HCT116 (cell line): ENCODE measurements around the gene TMEM269. TPM values are rescaled to one million over a fixed set of nuclear protein-coding genes. Genes with fewer than 3 reads are reported as not detected.
"Not testable (repeated sequence)": the region's sequence is repeated elsewhere in the genome, so short reads cannot be mapped to it uniquely, and the experiment has no call there.

ENCODE experiments used
- ATAC-seq: fragments of 200-7000 bp; cut with Tn5 transposase; 2 replicates; pipeline ENCODE4 v1.9.1; 2020; ENCODE audit warnings: mild to moderate bottlenecking, moderate library complexity
- BruUV-seq: library from RNA; stranded (reverse); fragments of 400-500 nt; replicated peaks from 2 replicates; lab custom pipeline; 2021; lab: Mats Ljungman, UMichigan
- CTCF ChIA-PET: fragments of 300-600 bp; sonication (Branson Sonifier 250); formaldehyde crosslinking; loops from one replicate; lab custom pipeline; 2021; ENCODE audit warnings: antibody characterized with exemption; lab: Charles Lee
- POLR2A ChIA-PET: fragments of 300-600, 350-600 bp; sonication (Branson Sonifier 250); formaldehyde crosslinking; loops from one replicate; lab custom pipeline; 2021; ENCODE audit warnings: antibody characterized with exemption; lab: Charles Lee
- RAD21 ChIA-PET, 2 experiments: fragments of 300-600 bp; sonication (Branson Sonifier 250); formaldehyde crosslinking; loops; one replicate each; lab custom pipeline; 2023; ENCODE audit warnings: low total read pairs in 2 of 2; ENCODE audit not compliant: uncharacterized antibody in 2 of 2, unreplicated experiment in 2 of 2, low non-redundant PET in 1 of 2; lab: Charles Lee
- DNase-seq: peaks from one replicate; pipeline ENCODE4 v3.0.0-alpha.2; 2010; ENCODE audit warnings: low read depth, low spot score
- H2AFZ ChIP-seq: fragments of 200-600 bp; shearing (Covaris generic), sonication (generic); 2 replicates; pipeline ENCODE4 v1.6.1; 2017; ENCODE audit warnings: low read depth, mixed run types, mixed read lengths, antibody characterized with exemption, low read length; ENCODE audit not compliant: poor library complexity, severe bottlenecking
- H3K27ac ChIP-seq: 2 replicates; pipeline ENCODE4 v1.5.1; 2012; ENCODE audit warnings: low read depth, low read length
- H3K27me3 ChIP-seq: fragments of 200-600 bp; sonication (generic); 2 replicates; pipeline ENCODE4 v1.6.1; 2016; ENCODE audit warnings: mixed run types, low read length, mixed read lengths; ENCODE audit not compliant: insufficient read depth
- H3K36me3 ChIP-seq, 2 experiments: fragments of 200-500 bp in 1 of 2; fragments of 200-600 bp in 1 of 2; sonication (Bioruptor generic) in 1 of 2; sonication (generic) in 1 of 2; 2 replicates each; pipeline versions ENCODE4 v1.5.1 to v1.6.1; 2014 to 2016; ENCODE audit warnings: low read length in 2 of 2, inconsistent platforms in 1 of 2, mixed read lengths in 1 of 2, mixed run types in 1 of 2; ENCODE audit not compliant: insufficient read depth in 2 of 2, control insufficient read depth in 1 of 2
- H3K4me1 ChIP-seq, 2 experiments: fragments of 200-600 bp in 1 of 2; sonication (generic) in 1 of 2; 2 replicates each; pipeline versions ENCODE4 v1.5.1 to v1.6.1; 2012 to 2017; ENCODE audit warnings: low read length in 2 of 2, inconsistent platforms in 1 of 2, mild to moderate bottlenecking in 1 of 2, mixed read lengths in 1 of 2, mixed run types in 1 of 2, moderate library complexity in 1 of 2; ENCODE audit not compliant: insufficient read depth in 2 of 2, control insufficient read depth in 1 of 2
- H3K4me2 ChIP-seq: fragments of 200-600 bp; sonication (generic); 2 replicates; pipeline ENCODE4 v1.6.1; 2017; ENCODE audit warnings: mixed run types, low read length, mixed read lengths
- H3K4me3 ChIP-seq, 2 experiments: fragments of 200-600 bp in 1 of 2; sonication (generic) in 1 of 2; replicated peaks in 1 of 2; 2 replicates each; pipeline ENCODE4 v1.5.1; 2011 to 2016; ENCODE audit warnings: low read length in 2 of 2, control low read depth in 1 of 2, low read depth in 1 of 2, mild to moderate bottlenecking in 1 of 2, mixed read lengths in 1 of 2, mixed run types in 1 of 2
- H3K79me2 ChIP-seq: fragments of 200-600 bp; sonication (generic); 2 replicates; pipeline ENCODE4 v1.6.1; 2017; ENCODE audit warnings: mild to moderate bottlenecking, mixed run types, low read length, moderate library complexity, mixed read lengths; ENCODE audit not compliant: insufficient read depth
- H3K9ac ChIP-seq: fragments of 200-600 bp; sonication (generic); 2 replicates; pipeline ENCODE4 v1.6.1; 2016; ENCODE audit warnings: low read length, mixed read lengths
- H3K9me2 ChIP-seq: fragments of 200-600 bp; sonication (generic), shearing (Covaris generic); 2 replicates; pipeline ENCODE4 v1.6.1; 2017; ENCODE audit warnings: mixed run types, mild to moderate bottlenecking, moderate library complexity; ENCODE audit not compliant: insufficient read depth
- H3K9me3 ChIP-seq, 2 experiments: fragments of 200-500 bp in 1 of 2; fragments of 200-600 bp in 1 of 2; sonication (Bioruptor generic) in 1 of 2; sonication (generic) in 1 of 2; 2 replicates each; pipeline ENCODE4 v1.6.1; 2014 to 2017; ENCODE audit warnings: low read length in 2 of 2, mixed read lengths in 2 of 2, inconsistent platforms in 1 of 2, low read depth in 1 of 2, mild to moderate bottlenecking in 1 of 2, mixed run types in 1 of 2, moderate library complexity in 1 of 2; ENCODE audit not compliant: control insufficient read depth in 1 of 2, insufficient read depth in 1 of 2
- H4K20me1 ChIP-seq: fragments of 200-600 bp; sonication (generic), shearing (Covaris generic); 2 replicates; pipeline ENCODE4 v1.6.1; 2017; ENCODE audit warnings: mixed run types, mild to moderate bottlenecking, moderate library complexity; ENCODE audit not compliant: insufficient read depth
- JUND ChIP-seq: IDR thresholded peaks from 2 replicates; pipeline ENCODE4 v1.6.1; 2012
- SIN3A ChIP-seq: IDR thresholded peaks from 2 replicates; pipeline ENCODE4 v1.6.1; 2012; ENCODE audit warnings: low read depth
- YY1 ChIP-seq: IDR thresholded peaks from 2 replicates; pipeline ENCODE4 v1.6.1; 2011; ENCODE audit warnings: low read length, low read depth, moderate library complexity, mild to moderate bottlenecking; ENCODE audit not compliant: insufficient replicate concordance; ENCODE audit errors: extremely low read depth
- ZBTB33 ChIP-seq: IDR thresholded peaks from 2 replicates; pipeline ENCODE4 v1.6.1; 2011; ENCODE audit warnings: mild to moderate bottlenecking, low read length, moderate library complexity; ENCODE audit not compliant: insufficient replicate concordance; ENCODE audit errors: extremely low read depth
- ZNF274 ChIP-seq: fragments of 200-500 bp; sonication (Bioruptor generic); IDR thresholded peaks from 2 replicates; pipeline ENCODE4 v1.6.1; 2014; ENCODE audit warnings: mild to moderate bottlenecking, low read depth, low read length, inconsistent platforms
- intact Hi-C: fragments of 100-400 bp; cut with micrococcal nuclease; formaldehyde crosslinking; loops from 2 replicates; pipeline ENCODE4 v1.10.0; 2022
- total RNA-seq: library from RNA; stranded (reverse); gene quantifications from one replicate; pipeline ENCODE4 v1.2.1, GENCODE V29; 2021; ENCODE audit not compliant: unreplicated experiment

TMEM269 gene
- total RNA-seq, 1 experiment from 2014 or later: 0.34 TPM

GRCh38 chr1:42750041-42750440 is 34.8 kb upstream of the TMEM269 start (continued):
- TF ChIP-seq ZBTB33 (no peak), JUND (no peak), YY1 (no peak)

- H3K27me3 ChIP-seq, H3K79me2 ChIP-seq, DNase-seq, POLR2A ChIA-PET, CTCF ChIA-PET, H2AFZ ChIP-seq, H3K4me3 ChIP-seq, BruUV-seq, ATAC-seq, H3K9me2 ChIP-seq, H3K4me2 ChIP-seq, H3K9me3 ChIP-seq, H4K20me1 ChIP-seq, H3K27ac ChIP-seq, H3K9ac ChIP-seq, H3K4me1 ChIP-seq, intact Hi-C loops, RAD21 ChIA-PET: not testable (repeated sequence)
- peaks cover 14 to 42% of the 10 kb centered on the region in 2 experiments; a peak in 3 of 4 replicates for H3K36me3 ChIP-seq
Observed at GRCh38 chr1:42751511-42752070, 33.2 kb upstream of the TMEM269 start.

- no peaks in the 10 kb centered on the region for H3K9me2 ChIP-seq
- no peak overlapping the region for H3K4me2 ChIP-seq
- POLR2A ChIA-PET: no interaction called here
- CTCF ChIA-PET: interaction anchor here (1.0 kb wide), 1 partner anchor 15 kb away, joined by 3 read pairs; the partner anchor contains the start of genes C1orf50 and P3H1
- no peak for ATAC-seq
- no peak for TF ChIP-seq SIN3A
- no peak for TF ChIP-seq ZNF274
- TF ChIP-seq, all 23 proteins: peak for 0
- H3K9ac ChIP-seq: no peak overlapping the region
- no peak overlapping the region for H3K27ac ChIP-seq
- RAD21 ChIA-PET: no interaction called here
- intact Hi-C loops: no loop called here
- no peak overlapping the region for H3K4me3 ChIP-seq
- H2AFZ ChIP-seq: no peak overlapping the region
- no peaks in the 10 kb centered on the region for H4K20me1 ChIP-seq
- no peaks in the 10 kb centered on the region for H3K9me3 ChIP-seq
- no TSS peak for BruUV-seq
- no peaks in the 10 kb centered on the region for H3K27me3 ChIP-seq
- H3K36me3 ChIP-seq: peaks cover 14 to 42% of the 10 kb centered on the region in 2 experiments; a peak in 3 of 4 replicates
- no peak for DNase-seq
- 0 out of 4 replicates have a peak, but pooled peaks cover 0 to 5% of the 10 kb centered on the region in 2 experiments for H3K4me1 ChIP-seq
- H3K79me2 ChIP-seq: no peaks in the 10 kb centered on the region
Observed at GRCh38 chr1:42752284-42752683, 32.5 kb upstream of the TMEM269 start.
